GM19438 (cell line): ENCODE measurements around the gene NBAS.

Experiments
- ATAC-seq: cut with Tn5 transposase; IDR thresholded peaks from one replicate; pipeline ENCODE4 v1.9.1; 2021; ENCODE audit warnings: low read depth; ENCODE audit not compliant: unreplicated experiment

NBAS gene

DNA sequence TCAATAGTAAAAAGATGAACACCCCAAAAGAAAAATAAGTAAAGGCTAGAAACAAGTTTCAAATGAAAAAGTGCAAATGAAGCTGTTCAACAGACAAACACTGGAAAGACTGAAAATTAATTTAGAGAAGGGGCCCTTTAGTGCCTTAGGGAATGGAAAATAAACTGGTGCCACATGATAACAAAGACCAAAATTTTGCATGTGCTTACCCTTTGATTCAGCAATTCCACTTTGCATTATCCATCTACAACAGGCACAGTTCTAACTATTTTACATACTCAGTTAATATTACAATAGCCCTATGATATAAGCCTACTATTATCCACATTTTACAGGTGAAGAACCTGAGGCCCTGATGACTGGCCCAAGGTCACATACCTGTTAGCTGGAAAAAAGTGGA, 183.9 kb downstream of the NBAS start:
- no peak for ATAC-seq

DNA sequence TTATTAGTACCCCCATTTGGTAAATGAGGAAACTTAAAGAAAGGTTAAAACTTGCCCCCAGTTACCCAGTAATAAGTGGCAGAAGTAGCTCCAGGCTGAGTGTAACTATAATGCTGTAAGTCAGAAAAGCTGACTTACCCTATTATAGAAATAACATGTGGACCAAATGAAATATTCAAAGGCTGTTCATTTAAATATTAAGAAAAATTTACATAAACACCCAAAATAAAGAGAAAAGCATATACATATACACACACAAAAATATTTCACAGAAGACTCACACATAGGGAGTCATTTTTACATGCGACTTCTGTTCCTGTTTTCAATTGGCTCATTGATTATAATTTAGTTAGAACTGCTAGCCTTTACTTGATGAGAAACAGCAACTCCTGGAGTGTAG, 189.1 kb downstream of the NBAS start:
- ATAC-seq = no peak

DNA sequence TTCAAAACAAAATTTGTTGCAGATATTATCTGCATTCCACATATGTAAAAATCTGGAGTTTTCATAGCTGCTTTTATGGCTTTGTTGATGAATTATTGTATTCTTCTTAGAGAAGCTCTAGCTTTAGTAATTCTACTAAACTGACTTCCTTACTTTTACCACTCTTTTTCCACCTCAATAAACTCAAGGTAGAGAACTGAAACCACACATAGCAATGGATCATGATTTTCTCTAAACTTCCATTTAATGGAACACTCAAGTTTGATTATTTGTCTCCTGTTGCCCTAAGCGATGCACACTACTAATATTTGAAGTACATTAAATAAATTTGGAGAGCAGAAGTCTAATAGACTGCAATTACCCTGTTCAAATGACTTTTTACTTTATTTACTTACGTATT, 192.0 kb downstream of the NBAS start:
- ATAC-seq = no peak

DNA sequence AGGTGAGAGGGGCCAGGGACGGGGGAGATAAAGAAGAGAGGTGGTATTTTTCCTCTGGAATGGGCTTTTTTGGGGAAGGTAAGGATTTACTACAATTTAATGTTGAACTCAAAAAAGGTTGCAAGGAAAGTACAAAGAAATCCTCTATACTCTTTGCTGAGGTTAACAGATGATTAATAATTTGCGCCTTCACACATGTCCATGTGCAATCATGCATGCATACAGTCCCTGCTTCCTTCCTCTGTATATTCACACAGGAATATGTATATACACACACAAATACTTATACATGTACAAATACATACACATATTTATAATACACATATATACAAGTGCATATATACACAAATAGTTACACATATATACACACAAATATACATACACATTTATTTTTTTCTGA, 193.4 kb downstream of the NBAS start:
- peak; percentile 73 for ATAC-seq

DNA sequence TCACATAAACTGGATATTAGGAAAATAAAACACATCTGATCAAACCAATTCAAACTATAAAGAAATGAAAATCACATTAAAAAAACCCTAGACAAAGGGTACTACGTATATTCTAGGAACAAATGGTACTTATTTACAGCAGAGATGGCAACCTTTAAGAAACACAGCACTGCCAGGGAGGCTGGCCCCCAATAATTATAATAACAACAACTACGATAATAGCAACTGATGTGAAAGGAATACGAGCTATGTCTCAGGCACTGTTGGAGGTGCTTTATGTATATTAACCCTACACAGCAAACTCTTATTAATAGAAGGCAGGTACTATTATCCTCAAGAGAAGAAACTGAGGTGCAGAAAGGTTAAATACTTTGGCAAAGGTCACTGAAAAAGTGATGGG, 193.9 kb downstream of the NBAS start:
- no peak for ATAC-seq

DNA sequence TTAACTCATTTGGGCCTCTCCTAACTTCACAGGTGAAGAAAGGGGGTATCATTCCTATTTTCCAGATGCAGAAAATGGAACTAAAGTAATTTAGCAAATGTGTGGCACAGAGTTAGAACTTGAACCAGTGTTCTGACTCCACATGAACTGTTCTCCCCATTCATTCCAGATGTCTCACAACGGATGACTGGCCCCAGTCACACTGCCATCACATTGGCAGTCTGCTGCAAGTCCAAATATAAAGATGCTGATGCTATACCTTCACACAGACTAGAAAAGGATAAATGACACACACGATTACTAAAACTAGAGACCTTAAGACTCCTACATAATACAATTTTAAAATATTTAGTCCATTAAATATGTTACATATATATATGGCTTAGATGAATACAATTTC, 195.7 kb downstream of the NBAS start:
- ATAC-seq = no peak

DNA sequence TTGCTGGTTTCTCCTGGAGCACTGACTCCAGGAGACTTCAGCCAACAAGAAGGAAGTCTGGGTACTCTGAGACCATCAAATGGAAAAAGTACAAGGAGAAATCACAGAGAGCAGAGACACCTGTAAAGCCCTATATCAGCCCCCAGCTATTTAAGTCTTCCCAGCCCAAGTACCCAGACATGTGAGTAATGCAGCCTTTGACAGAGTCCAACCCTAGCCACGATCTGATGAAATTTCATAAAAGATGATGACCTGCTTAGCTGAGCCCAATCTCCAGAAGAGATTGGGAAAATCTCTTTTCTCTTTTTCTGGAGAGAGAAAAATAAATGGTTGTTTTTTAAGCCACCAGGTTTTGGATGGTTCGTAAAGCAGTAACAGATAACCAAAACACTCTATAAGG, 196.6 kb downstream of the NBAS start:
- ATAC-seq = no peak

DNA sequence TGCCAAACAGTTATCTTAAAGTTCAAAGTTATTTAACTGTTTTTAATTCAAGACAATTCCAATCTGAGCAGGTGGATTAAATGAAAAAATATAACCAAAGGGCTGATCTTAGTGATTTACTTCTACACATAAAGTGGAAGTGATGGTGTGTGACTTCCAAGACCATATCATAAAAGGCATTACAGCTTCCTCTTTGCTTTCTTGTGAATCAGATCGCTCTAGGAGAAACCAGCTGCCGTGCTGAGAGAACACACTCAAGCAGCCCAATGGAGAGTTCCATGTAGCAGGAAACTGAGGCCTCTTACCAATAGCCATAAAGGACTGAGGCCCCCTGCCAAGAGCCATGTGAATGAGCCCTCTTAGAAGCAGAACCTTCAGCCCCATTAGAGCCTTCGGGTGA, 197.4 kb downstream of the NBAS start:
- ATAC-seq = no peak

DNA sequence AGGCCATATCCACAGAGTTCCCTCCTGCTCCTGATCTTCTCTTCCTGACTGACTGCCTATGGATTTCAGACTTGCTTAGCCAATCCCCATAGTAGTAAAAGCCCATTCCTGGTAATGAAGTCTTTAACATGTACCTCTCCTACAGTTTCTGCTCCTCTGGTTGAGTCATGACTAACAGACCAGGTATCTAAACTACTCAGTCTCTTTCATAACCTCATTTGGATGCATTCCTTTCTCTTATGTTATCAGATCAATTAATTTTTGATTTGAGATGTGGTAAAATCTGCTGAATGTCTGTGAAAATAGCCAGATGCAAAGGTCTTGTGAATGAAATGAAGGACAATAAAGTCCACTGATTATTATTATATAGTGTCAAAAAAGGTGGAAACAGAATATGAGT, 198.0 kb downstream of the NBAS start:
- no peak for ATAC-seq

DNA sequence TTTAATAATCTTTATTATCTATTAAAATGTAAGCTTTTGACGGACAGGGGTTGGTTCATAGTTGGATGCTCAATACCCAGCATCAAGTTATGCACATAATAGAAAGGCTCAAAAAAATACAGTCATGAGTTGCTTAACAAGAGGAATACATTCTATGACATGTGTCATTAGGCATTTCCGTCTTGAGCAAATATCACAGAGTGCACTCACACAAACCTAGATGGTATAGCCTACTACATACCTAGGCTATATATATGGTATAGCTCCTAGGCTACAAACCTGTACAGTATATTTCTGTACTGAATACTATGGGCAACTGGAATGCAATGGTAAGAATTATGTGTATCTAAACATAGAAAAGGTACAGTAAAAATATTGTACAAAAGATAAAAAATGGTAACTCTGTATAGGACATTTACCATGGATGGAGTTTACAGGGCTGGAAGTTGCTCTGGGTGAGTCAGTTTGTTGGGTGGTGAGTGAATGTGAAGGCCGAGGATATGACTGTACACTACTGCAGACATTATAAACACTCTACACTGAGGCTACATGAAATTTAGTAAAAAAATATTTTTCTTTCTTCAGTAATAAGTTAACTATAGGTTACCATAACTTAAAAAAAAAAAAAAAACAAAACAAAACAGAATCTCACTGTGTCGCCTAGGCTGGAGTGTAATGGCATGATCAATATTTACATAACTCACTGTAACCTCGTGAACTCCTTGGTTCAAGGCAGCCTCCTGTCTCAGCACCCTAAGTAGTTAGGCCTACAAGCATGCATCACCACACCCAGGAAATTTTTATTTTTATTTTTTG, 201.2 kb downstream of the NBAS start:
- ATAC-seq = no peak

DNA sequence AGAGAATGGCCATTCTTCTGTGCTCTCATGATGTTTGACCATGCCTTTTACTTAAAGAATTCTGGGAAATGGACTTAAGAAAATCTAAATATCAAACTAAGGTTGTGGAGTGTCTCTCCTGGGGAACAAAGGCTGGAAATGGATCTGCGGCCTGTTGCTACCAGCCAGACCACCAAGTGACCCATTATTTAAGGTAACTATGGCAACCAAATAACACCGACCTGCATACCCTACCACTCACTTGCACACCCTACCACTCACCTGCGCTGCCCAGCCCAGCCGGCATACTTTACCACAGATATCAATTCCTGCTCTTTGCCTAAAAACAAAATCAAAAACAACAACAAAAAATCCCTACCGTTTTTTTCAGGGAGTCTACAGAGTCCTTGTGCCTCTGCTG, 203.2 kb downstream of the NBAS start:
- no peak for ATAC-seq

DNA sequence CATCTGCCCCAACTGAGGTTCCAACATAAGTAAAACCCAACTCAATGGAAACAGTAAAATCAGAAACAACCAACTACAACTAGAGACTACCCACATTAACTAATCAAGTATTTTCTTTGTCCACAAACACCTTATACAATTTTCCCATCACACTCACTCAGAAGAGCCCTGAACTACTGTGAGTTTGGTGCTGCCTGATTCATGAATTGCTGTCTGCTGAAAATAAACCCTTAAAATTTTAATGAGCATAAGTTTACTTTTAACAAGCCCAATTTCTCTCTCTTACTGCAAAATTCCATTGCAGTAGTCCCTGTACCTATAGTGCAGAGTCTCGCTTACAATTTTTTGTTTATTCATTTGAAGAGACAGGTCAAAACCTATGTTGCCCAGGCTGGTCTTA, 203.9 kb downstream of the NBAS start:
- ATAC-seq = no peak

DNA sequence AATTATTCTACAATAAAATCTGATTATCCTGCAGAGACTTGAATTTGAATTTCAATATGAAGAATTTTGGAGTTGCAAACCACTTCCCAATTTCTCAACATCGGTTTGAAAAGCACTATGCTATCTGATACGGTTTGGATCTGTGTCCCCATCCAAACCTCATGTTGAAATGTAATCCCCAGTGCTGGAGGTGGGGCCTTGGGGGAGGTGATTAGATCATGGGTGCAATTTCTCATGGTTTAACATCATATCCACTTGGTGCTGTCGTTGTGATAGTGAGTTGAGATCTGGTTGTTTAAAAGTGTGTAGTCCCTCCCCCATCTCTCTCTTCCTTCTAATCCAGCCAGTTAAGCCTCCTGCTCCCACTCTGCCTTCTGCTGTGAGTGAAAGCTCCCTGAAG, 205.7 kb downstream of the NBAS start:
- ATAC-seq = no peak

DNA sequence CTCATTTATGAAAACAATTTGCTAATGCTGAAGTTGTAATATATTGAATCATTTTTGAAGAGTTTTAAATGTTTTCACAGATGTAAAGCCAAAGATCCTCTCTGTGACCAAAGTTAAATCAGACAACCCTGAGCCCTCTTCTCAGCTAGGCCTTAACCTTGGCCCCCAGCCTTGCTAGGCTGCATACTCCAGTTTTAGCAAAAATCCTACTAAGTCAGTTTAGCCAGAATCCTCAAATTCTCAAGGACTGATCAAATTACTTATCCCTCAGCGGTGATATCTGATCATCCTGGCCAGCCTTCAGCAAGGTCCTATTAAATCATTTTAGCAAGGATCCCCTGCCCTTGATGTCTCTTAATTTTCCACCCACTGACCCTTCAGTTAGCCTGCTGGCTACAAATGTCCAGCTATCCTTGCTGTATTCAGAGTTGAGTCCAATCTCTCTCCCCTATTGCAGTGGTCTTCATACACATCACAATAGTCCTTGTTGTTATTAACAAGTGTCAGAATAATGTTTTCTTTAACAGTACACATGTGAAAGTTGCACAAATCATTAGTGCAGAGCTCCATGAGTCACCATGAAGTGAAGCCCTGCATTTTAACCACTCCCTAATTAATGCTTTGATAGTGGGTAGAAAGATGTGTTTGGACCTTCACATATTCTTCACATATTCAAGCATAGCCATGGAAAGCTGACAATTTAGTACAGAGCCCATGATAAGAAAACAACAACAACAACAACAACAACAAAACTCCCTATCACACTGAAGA, 206.4 kb downstream of the NBAS start:
- ATAC-seq = no peak

DNA sequence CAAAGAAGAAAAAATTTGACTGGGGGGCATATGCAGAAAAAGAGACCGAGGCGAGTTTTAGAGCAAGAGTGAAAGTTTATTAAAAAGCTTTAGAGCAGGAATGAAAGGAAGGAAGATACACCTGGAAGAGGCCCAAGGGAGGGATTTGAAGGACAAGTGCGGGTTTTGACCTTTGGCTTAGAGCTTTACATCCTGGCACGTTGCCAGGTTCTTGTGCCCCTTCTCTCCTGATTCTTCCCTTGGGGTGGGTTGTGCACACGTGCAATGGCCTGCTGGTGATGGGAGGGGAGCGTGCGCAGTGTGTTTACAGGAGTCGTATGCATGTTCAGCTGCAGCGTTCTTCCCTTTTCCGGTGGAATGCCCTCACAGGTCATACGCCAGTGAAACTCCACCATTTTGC, 208.8 kb downstream of the NBAS start:
- ATAC-seq = no peak

DNA sequence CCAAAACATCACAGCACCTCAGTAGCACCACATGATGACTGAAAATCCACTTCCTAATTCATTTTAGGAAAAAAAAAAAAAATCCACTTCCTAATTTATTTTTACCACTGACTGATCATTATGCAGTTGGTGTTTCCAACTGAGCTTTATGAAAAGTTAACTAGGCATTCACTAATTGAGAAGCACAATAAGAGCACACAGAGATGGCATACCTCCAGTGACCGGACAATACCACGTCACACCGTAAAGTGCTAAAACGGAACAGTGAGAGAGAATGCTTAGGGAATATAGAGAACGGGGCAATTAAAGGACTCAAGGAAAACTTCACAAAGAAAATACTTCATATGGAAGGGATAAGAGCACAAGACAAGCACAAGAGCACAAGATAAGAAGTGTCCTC, 212.5 kb downstream of the NBAS start:
- ATAC-seq = no peak

DNA sequence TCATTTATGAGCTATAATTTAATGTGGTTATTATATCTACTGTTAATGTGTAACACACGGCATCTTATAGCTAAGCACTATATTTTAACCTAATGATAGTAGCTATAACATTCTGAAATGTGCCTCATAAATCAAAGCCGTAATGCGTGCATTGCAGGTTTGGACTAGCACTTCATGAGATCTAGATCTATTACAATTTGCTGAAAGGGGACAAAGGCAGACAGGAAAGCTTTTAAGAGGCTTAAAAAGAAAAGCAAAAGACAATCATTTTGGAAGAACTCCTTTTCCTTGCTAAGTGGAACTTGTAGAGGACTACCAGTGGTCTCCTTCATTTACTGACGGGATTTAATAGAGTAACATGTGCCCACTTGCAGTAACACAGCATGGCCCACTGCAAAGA, 213.1 kb downstream of the NBAS start:
- ATAC-seq = no peak

DNA sequence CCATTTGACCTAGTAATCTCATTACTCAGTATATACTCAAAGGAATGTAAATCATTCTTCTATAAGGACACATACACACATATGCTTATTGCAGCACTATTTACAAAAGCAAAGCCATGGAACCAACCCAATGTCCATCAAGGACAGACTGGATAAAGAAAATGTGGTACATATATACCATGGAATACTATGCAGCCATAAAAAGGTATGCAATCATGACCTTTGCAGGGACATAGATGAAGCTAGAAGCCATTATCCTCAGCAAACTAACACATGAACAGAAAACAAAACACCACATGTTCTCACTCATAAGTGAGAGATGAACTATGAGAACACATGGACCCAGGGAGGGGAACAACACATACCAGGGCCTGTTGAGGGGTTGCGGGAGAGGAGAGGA, 214.5 kb downstream of the NBAS start:
- ATAC-seq = no peak

DNA sequence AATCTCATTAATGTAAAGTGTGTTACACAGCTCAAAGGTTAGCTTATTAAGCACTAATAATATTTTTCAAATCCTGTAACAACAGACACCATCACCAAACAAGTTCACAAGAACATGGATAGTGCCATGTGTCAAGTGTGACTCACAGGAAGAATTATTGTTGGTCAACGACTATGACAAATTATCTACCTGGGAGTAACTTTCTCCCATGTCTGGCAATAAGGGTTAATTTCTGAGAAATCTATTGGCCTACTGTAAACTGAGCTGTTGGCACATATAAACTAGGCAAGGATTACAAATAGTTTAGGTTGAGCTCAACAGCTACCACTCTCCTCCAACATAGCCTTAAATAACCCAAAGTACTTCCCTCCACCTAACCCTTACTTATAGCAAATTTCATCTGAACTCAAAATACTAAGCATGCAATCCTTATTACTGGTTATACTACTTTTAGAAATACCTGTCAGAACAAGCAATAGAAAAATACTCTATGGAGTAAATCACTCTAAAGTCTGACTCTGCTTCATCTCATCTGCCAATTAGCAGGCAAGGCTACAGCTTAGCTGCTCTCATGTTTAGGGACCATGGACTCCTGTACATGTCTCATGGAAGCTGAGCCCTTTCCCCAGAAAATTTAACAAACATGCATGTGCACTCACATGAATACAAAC, 223.0 kb downstream of the NBAS start:
- no peak for ATAC-seq

DNA sequence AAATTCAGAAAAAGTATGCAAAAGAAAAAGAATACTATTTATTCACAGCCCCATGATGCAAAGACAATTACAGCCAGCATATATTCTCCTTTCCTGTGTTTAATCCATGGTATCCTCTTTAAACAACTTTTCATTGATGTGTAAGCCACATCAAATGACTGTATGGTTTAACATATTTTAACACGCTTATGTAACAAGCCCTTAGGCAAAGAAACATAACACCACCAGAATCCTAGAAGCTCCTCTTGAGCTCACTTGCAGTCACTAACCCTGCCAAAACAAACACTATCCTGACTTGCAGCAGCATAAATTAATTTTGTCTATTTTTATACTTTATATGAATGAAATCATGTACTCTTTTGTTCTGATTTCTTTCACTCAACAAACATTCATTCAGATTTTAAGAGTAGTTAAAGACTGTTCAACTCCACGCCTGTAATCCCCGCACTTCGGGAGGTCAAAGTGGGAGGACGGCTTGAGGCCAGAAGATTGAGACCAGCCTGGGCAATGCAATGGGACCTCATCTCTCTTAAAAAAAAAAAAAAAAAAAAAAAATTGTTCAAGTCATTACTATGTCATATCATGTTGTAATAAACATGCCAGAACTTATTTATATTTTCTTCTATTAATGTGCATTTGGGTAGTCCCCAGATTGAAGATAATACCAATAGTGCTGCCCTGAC, 226.3 kb downstream of the NBAS start:
- ATAC-seq = no peak

DNA sequence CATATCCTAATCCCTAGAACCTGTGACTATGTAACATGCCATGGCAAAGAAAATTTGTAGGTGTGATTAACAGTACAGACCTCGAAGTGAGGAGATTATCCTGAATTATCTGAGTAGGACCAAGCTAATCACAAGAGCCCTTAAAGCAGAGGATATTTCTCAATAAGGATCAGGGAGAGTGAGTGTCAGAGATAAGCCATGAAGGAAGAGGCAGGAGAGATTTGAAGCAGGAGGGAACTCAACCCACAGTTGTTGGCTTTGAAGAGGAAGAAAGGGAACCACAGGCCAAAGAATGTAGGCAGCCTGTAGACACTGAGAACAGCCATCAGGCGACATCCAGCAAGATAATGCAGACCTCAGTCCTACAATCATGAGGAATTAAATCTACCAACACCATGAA, 229.3 kb downstream of the NBAS start:
- ATAC-seq = no peak
